Chondrocyte (in vitro differentiated cells): ENCODE data around the gene DRGX. TPM values are rescaled to one million over a fixed set of nuclear protein-coding genes. Genes with fewer than 3 reads are reported as not detected.

Experiments
- DNase-seq: peaks from one replicate; pipeline ENCODE4 v3.0.0; 2021; ENCODE audit warnings: mixed read lengths, low spot score
- H3K27ac Mint-ChIP-seq: one replicate; pipeline ENCODE4 v1.8.0; 2021; ENCODE audit warnings: mild to moderate bottlenecking, moderate library complexity, mixed read lengths; ENCODE audit not compliant: unreplicated experiment
- H3K27me3 Mint-ChIP-seq: 2 replicates; pipeline ENCODE4 v1.8.0; 2021; ENCODE audit warnings: low read depth, mixed read lengths
- H3K36me3 Mint-ChIP-seq: 2 replicates; pipeline ENCODE4 v1.8.0; 2021; ENCODE audit warnings: low read depth, mixed read lengths
- H3K4me1 Mint-ChIP-seq: 2 replicates; pipeline ENCODE4 v1.8.0; 2021; ENCODE audit warnings: low read depth, mild to moderate bottlenecking, mixed read lengths
- H3K4me3 Mint-ChIP-seq: one replicate; pipeline ENCODE4 v1.8.0; 2021; ENCODE audit warnings: mild to moderate bottlenecking, moderate library complexity, mixed read lengths; ENCODE audit not compliant: unreplicated experiment
- H3K9me3 Mint-ChIP-seq: 2 replicates; pipeline ENCODE4 v1.8.0; 2021; ENCODE audit warnings: low read depth, mixed read lengths
- total RNA-seq: library from RNA; stranded (reverse); gene quantifications from 3 replicates; pipeline ENCODE4 v1.2.1, GENCODE V29; 2021
- TF ChIP-seq, protein P1 (sequence below): fragments of 200-600 bp; sonication (generic); IDR thresholded peaks from 2 replicates; pipeline ENCODE4 v1.5.0; 2021; ENCODE audit warnings: antibody characterized with exemption, mild to moderate bottlenecking, moderate library complexity

Gene DRGX
- total RNA-seq, 1 donor from 2014 or later: not detected

DNA sequence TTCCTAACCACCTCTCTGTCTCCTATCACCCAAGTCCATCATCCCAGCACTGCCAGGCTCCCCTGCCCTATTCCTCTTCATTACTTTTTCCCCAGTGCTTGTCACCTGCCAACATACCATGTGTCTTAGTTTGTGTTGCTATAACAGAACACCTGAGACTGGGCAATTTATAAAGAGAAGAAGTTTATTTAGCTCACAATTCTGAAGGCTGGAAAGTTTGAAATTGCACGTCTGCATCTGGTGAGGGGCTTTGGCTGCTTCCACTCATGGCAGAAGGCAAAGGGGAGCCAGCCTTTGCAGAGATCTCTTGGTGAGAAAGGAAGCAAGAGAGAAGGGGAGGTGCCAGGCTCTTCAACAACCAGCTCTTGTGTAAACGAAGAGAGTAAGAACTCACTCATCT is 47.3 kb downstream of the DRGX start:
- no peaks in the 10 kb centered on the region for H3K4me1 Mint-ChIP-seq
- H3K9me3 Mint-ChIP-seq: peaks cover 16% of the 10 kb centered on the region
- no peaks in the 10 kb centered on the region for H3K36me3 Mint-ChIP-seq
- no peak for DNase-seq
- TF ChIP-seq, protein P1, sequence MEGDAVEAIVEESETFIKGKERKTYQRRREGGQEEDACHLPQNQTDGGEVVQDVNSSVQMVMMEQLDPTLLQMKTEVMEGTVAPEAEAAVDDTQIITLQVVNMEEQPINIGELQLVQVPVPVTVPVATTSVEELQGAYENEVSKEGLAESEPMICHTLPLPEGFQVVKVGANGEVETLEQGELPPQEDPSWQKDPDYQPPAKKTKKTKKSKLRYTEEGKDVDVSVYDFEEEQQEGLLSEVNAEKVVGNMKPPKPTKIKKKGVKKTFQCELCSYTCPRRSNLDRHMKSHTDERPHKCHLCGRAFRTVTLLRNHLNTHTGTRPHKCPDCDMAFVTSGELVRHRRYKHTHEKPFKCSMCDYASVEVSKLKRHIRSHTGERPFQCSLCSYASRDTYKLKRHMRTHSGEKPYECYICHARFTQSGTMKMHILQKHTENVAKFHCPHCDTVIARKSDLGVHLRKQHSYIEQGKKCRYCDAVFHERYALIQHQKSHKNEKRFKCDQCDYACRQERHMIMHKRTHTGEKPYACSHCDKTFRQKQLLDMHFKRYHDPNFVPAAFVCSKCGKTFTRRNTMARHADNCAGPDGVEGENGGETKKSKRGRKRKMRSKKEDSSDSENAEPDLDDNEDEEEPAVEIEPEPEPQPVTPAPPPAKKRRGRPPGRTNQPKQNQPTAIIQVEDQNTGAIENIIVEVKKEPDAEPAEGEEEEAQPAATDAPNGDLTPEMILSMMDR: no peak
- no peaks in the 10 kb centered on the region for H3K27me3 Mint-ChIP-seq
- H3K27ac Mint-ChIP-seq: no peak overlapping the region
- H3K4me3 Mint-ChIP-seq: no peak overlapping the region

DNA sequence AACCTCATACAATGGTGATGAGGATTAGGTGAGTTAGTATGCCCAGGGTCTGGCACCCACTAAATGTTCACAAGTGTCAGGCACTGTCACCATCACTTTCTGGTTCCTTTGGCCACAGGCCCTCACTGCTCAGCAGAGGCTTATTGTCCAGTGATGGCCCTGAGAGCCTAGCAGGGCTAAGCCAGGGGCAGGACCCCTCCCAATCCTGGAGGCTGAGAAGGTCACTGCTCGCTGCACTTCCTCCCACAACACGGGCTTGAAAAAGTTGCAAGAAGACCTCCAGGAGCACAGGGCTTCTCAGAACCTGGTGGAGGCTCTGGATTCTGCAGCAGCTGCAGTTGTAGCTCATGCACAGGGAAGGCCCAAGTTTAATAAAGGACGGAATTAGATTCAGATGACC is 48.1 kb downstream of the DRGX start:
- Mint-ChIP-seq H3K4me3 (no peak overlapping the region), H3K27me3 (no peaks in the 10 kb centered on the region), H3K9me3 (peaks cover 16% of the 10 kb centered on the region), H3K27ac (no peak overlapping the region), H3K4me1 (no peaks in the 10 kb centered on the region), H3K36me3 (no peaks in the 10 kb centered on the region)
- no peak for DNase-seq
- TF ChIP-seq, protein P1: no peak

DNA sequence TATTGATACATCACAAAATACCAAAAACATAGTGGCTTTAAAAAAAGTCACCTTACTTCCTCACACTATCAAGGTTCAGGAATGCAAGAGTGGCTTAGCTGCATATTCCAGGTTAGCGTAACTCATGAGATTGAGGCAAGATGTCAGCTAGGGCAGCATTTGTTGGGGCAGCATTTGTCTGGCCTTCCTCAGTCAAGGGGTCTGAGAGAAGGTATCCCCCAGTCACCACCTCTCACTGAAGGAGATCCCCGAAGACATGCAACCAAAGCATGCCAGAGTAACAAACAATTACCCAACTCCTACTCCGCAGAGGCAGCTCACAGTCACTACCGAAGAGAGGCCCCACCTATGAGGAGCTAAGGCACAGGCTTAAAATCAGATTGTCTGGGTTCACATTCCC is 48.5 kb downstream of the DRGX start:
- no peaks in the 10 kb centered on the region for H3K4me1 Mint-ChIP-seq
- TF ChIP-seq, protein P1: no peak
- peaks cover 2% of the 10 kb centered on the region for H3K27me3 Mint-ChIP-seq
- no peaks in the 10 kb centered on the region for H3K36me3 Mint-ChIP-seq
- H3K27ac Mint-ChIP-seq: no peak overlapping the region
- peaks cover 16% of the 10 kb centered on the region for H3K9me3 Mint-ChIP-seq
- DNase-seq: no peak
- no peak overlapping the region for H3K4me3 Mint-ChIP-seq

DNA sequence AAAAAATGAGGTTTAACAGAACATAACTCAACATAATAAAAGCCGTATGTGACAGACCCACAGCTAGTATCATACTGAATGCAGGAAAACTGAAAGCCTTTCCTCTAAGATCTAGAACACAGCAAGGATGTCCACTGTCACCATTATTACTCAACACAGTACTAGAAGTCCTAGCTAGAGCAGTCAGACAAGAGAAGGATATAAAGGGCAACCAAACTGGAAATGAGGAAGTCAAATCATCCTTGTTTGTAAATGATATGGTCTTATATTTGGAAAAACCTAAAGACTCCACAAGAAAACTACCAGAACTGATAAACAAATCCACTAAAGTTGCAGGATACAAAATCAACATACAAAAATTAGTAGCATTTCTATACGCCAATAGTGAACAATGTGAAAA is 51.0 kb downstream of the DRGX start:
- Mint-ChIP-seq H3K36me3 (no peaks in the 10 kb centered on the region), H3K9me3 (peaks cover 10% of the 10 kb centered on the region), H3K4me3 (no peak overlapping the region)

DNA sequence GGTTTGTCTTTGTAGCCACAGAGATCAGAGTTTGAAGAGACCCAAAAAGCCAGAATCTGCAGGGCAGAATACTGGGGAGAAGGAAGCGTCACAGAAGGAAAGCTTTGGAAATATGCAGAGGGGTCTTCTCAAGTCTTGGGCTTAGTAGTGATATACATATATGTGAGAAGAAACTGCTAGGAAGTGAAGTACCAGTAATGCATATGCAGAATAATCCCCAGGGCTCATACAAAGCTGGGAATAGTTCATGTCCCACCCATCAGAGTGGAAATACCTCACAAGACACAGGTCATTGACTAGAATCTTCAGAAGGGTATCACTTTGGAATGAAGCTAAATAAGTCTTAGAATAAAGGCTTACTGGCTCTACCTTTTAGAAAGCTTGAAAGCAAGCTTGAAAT is 57.3 kb downstream of the DRGX start:
- no peak overlapping the region for H3K4me3 Mint-ChIP-seq
- H3K4me1 Mint-ChIP-seq: no peaks in the 10 kb centered on the region
- DNase-seq: no peak
- peaks cover 6% of the 10 kb centered on the region for H3K27me3 Mint-ChIP-seq
- H3K9me3 Mint-ChIP-seq: peaks cover 4% of the 10 kb centered on the region
- H3K27ac Mint-ChIP-seq: no peak overlapping the region
- TF ChIP-seq, protein P1: no peak
- no peaks in the 10 kb centered on the region for H3K36me3 Mint-ChIP-seq

More for the DNA sequence above, 51.0 kb downstream of the DRGX start:
- DNase-seq: no peak
- no peaks in the 10 kb centered on the region for H3K4me1 Mint-ChIP-seq
- H3K27me3 Mint-ChIP-seq: peaks cover 2% of the 10 kb centered on the region
- no peak overlapping the region for H3K27ac Mint-ChIP-seq
- TF ChIP-seq, protein P1: no peak
